EH (cell line): ENCODE results near the gene SPOCK1.

Experiments
- DNase-seq: peaks from one replicate; pipeline ENCODE4 v3.0.0-alpha.2; 2015; ENCODE audit warnings: low read depth

Gene SPOCK1

DNA sequence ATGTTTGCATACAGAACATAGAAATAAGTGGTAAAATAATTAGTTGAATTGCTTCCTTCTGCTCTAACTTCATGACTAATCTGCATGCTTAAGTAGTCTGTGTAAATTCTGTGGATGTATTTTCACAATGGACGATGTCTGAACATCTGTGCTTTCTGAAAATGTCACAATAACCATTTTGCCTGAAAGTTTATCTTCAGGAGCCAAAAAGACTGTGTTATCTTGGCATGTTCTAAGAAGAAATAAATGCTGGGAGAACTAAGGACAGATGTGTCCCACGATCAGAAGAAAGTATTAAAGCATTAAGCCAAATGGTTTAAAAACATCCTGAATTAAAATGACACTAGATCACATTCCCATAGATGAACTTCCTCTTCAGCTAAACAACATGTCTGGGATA, 397.6 kb downstream of the SPOCK1 start:
- peak; percentile 31 for DNase-seq

- no peak for DNase-seq
Measured at GRCh38 chr5:137099651-137100050, 399.5 kb downstream of the SPOCK1 start.

DNA sequence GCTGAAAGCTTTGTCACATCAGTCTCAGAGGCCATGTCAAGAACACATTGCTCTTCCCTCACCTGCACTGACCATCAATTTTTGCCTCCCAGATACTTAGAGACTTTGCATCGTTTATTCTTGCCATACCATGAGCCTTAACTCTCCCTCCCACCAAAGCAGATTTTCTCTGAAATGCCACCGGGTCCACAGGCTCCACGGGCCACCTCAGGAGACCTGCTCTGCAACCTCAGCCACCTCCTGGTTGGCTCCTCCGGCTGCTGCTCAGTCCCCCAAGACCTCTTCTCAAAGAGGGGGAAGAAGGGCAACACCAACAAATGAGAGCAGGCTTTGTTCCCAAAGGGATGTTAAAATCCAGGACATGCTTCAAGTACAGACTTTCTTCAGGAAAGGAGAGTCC, 400.5 kb downstream of the SPOCK1 start:
- DNase-seq: no peak

DNA sequence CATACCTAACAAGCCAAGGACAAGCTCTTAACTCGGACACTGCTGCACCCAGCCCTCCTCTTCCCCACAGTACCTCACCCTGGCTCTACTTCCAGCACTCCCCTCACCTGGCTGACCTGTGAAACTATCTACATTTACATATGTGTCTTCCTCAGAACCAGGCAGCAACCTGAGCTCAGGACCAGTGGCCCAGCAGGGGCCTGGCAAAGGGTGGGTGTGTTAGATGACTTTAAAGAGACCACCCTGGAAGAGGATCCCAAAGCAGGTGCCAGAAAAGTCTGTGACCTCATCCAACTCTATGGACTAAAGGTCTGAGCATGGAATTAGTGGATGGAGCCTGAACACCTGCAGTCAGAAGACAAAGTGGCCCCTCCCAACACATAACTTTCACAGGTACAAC, 400.9 kb downstream of the SPOCK1 start:
- no peak for DNase-seq

DNA sequence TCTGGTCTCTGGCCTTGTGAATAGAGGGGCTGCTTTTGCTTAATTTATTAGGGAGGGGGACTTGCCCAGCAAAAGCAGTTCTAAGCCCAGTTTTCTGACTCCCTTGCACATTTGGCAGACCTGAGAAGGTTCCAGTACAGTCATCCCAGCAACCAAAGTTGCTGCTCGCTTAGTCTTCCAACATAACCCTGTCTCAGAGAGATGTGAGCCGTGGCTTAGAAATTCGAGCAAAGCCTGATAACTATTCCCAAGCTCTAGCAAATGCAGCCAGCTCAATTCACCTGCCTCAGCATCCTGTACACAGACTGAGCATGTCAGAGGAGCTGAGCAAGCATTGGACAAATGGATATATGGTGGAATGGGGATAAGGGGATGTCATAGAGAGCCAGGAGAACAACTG, 401.9 kb downstream of the SPOCK1 start:
- DNase-seq: no peak

GRCh38 chr5:137096149-137097103, 402.7 kb downstream of the SPOCK1 start:
- DNase-seq: peak; percentile 38

- DNase-seq: peak; percentile 25
Measured at GRCh38 chr5:137095597-137095996, 403.5 kb downstream of the SPOCK1 start.

DNA sequence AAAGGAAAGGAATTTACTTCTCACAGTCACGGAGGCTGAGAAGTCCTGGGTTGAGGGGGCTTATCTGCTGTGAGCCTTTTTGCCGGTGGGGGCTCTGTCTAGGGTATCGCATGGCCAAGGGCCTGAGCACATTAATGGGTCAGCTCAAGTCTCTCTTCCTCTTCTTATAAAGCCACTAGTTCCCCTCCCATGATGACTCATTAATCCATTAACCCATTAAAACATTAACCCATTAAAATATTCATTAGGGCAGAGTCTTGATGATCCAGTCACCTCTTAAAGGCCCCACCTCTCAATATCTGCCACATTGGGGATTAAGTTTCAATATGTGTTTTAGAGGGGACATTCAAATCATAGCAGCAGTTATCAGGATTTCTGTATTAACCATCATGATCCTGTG, 406.3 kb downstream of the SPOCK1 start:
- no peak for DNase-seq

- DNase-seq: peak; percentile 62
Measured at GRCh38 chr5:137091472-137091871, 407.7 kb downstream of the SPOCK1 start.

GRCh38 chr5:137090721-137091120, 408.4 kb downstream of the SPOCK1 start:
- no peak for DNase-seq

DNA sequence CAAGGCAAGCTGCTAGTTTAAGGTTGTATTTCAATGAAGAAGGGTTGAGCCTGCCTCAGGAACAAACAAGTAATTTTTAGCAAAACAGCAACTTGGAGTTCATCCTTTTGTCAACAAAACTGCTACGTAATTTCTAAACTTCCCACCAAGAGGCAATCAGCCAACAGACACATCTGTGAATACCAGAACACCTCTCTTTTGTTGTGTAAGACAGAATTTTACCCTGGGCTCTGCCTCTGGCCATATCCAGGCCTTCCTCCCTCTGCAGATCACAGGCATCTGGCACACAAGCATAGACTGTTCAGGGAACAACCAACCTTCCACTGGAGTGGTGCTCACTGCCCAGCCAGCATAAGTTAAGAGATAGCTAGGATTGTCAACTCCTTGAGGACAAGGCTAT, 409.0 kb downstream of the SPOCK1 start:
- DNase-seq: no peak

DNA sequence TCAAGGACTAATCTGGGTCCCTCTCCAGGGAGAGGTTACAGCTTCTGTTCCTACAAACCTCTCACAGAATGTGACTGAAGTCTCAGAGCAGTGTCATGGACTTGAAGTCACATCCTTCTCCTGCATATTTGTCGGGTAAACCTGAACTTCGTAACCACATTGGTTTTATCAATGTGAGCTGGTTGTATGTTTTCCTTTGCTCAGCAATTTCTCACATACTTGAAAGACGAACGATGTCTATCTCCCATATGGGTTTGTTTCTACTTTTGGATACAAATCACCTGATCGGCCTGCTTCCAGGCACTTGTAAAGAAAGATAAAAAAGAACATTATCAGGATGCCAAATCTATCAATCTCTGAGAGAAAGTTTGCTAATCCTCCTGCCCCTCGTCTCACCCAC, 411.0 kb downstream of the SPOCK1 start:
- DNase-seq: no peak

DNA sequence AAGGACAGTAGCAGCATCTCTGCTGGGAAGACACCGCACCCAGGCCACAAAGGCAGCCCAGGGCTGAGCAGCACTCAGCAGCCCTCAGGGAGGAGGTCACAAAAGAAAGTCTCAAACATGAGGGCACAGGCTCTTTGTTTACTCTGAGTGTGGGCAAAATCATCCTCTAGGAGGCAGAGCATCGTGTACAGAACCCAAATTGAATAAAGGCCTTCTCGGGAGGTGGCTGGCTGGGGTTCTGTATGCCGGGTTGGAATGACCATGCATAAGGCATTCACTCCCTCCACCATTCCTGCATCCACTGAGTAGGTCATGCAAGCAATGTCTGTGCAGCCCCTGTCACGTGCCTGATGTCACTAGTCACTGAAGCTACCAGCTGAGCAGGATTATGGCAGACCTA, 412.8 kb downstream of the SPOCK1 start:
- no peak for DNase-seq

DNA sequence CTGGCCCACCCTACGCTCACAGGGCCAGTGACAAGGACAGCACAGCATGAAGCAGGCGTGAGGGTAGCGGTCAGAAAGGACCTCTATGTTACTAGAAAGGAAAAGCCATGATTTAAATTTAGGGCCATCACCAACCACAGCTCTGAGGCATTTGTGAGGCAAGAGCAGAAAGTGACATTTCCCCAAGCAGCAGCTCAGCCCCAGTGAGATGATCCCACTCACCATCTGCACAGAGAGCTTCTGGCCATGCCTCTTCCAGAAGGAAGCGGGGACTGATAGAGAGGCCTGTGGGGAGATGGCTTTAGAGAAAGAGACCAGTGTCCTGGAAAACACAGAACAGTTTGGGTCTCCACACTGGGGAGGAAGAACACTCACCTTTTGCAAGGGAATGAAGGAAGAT, 413.9 kb downstream of the SPOCK1 start:
- DNase-seq: no peak

DNA sequence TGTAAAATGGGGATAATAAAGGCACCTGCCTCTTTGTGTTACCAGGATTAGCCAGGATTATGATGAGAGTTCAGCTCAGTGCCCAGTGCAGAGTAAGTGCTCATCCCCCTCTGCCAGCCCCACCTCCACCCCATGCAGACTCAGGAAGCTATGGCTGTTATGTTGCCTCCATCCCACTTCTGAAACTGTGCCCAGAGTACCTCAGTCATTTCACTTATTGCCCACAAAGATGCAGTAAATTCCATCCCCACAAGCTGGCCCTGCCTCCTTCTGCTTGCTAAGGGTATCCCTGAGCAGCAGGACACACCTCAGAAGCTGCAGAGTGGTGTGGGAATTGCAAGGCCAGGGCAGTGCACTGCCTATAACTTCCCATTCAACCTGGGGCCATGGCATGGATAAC, 415.1 kb downstream of the SPOCK1 start:
- peak; percentile 53 for DNase-seq

- no peak for DNase-seq
Measured at GRCh38 chr5:137082951-137083350, 416.2 kb downstream of the SPOCK1 start.

GRCh38 chr5:137078171-137078665, 420.9 kb downstream of the SPOCK1 start:
- DNase-seq: peak; percentile 25

- peak; percentile 60 for DNase-seq
Measured at GRCh38 chr5:137075163-137075970, 423.8 kb downstream of the SPOCK1 start.

DNA sequence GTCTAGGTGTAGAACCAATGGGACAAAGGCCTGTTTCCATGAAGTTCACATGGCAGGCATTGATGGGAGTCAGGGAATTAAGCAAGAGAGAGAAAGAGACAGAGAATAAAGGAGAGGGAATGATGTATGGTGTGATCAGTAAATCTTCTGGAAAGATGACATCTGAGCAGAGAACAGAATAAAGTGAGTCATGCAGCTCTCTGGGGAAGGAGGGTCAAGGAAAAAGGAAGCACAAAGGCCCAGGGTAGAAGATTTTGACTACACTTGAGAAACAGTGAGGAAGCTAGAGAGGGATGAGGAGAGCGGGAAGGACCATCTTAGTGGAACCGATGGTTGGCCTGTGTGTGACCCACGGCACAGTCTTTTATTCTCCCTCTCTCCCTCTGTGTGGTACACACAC, 425.9 kb downstream of the SPOCK1 start:
- DNase-seq: peak; percentile 61

GRCh38 chr5:137072361-137073115, 426.6 kb downstream of the SPOCK1 start:
- DNase-seq: peak; percentile 27

DNA sequence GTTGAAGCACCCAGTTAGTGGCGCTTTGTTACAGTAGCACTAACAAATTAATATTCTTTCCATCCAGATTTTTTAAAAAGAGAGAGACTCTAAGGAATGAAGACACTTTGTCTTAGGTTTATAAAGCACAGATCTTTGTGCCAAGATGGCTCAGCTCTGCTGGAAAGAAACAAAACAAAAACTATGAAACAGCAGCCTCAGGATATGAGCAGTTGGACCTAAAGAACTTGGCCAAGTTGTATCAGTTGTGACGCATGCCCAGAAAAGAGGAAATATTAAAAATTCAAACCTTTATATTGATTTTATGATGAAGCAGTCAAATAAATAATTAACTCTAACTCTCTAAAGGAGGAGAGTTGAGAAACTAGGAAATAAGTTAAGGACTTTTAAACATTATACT, 427.2 kb downstream of the SPOCK1 start:
- DNase-seq: no peak

DNA sequence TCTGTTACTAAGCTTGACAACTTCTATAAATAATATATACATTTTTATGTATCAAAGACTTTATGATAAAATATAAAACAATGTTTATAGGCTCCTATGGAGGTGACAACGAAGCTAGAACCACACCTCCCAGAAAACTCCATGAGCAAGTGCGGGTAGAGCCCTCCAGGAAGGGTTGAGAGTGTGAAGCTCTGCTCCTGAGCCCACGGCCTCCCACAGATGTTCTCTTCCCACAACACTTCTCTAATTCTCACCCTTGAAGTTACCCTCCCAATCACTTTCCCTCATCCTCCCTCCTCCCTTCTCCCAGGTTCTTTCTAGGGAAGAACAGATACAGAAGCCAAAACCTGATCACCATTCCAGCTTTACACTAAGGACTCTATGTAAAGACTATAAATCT, 427.6 kb downstream of the SPOCK1 start:
- no peak for DNase-seq
